Effector CD8-positive, alpha-beta T cell (primary cell): ENCODE data around the gene TPGS1.

Experiments used
- DNase-seq: peaks from one replicate; lab custom pipeline; 2025; lab: John Stamatoyannopoulos, UW

The TPGS1 gene

GRCh38 chr19:495402-496111 lies 11.7 kb upstream of the TPGS1 start:
- DNase-seq: peak; percentile 28

GRCh38 chr19:496112-496665 lies 11.1 kb upstream of the TPGS1 start, which contains the start of gene MADCAM1:
Gene MADCAM1 (plus strand): TSS chr19:496486. CDS start chr19:496500, 14 bp downstream.
- DNase-seq: no peak

GRCh38 chr19:496986-497385 lies 10.3 kb upstream of the TPGS1 start:
- no peak for DNase-seq

DNA sequence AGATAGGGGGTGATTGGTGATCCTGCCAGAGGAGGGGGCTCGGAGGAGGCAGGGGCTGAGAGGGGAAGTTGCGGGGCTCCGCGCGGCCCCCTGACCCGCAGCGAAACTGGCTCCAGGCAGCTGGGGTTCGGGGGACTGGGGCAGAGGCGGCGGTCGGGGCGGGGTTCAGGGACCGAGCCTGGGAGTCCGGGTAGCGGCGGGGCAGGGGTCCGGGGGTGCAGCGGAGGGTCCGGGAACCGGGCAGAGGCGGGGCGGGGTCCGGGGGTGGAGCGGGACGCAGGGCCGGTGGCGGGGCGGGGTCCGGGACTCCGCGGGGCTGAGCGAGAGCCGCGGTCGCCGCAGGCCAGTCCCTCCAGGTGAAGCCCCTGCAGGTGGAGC lies 9.8 kb upstream of the TPGS1 start:
- DNase-seq: no peak

- DNase-seq: no peak
Observed at GRCh38 chr19:497869-498510, 9.3 kb upstream of the TPGS1 start.

DNA sequence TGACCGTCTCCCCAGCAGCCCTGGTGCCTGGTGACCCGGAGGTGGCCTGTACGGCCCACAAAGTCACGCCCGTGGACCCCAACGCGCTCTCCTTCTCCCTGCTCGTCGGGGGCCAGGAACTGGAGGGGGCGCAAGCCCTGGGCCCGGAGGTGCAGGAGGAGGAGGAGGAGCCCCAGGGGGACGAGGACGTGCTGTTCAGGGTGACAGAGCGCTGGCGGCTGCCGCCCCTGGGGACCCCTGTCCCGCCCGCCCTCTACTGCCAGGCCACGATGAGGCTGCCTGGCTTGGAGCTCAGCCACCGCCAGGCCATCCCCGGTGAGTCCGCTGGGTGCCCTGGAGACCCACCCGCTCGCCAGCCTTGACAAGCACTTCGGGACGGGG lies 8.8 kb upstream of the TPGS1 start:
- no peak for DNase-seq

- no peak for DNase-seq
Observed at GRCh38 chr19:498977-499623, 8.2 kb upstream of the TPGS1 start.

GRCh38 chr19:501646-502045 lies 5.7 kb upstream of the TPGS1 start:
- DNase-seq: no peak

GRCh38 chr19:504616-505015 lies 2.7 kb upstream of the TPGS1 start:
- no peak for DNase-seq

GRCh38 chr19:506404-507285 lies 652 bp upstream of the TPGS1 start:
- peak; percentile 90 for DNase-seq

- no peak for DNase-seq
Observed at GRCh38 chr19:508204-509150, 1.2 kb downstream of the TPGS1 start.

GRCh38 chr19:510606-511100 lies 3.4 kb downstream of the TPGS1 start:
- DNase-seq: peak; percentile 84

DNA sequence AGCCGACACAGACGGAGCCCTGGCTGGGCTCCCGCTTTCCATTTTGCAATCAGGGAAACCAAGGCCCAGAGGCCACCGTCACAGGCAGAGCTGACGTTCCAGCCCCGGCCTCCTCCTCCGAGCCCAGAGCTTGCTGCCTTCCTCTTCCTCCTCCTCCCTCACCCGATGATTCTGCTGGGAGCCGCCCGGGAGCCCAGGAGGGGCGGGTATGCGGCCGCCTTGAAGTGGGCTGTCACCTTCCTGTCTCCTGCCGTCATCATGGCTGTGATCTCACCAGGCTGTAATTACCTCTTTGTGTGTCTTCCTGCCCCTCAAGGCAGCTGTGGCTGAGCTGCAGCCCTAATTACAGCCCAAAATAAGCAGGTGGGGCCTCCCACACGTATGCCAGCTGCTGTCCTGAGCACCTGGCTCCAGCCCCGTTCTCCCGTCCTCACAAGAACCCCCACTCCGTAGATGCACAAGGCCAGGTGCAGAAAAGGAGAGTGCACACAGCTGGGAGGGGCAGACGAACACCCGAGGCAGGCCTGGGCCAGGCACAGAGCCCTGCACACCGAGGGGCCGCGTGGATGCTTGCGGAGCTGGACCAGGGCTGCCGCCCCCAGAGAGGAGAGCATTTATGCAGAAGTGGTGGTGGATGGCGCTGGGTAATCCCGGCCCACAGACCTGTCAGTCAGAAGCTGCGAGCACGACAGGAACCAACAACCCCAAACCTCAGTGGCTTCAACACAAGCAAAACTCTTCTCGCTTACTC lies 4.0 kb downstream of the TPGS1 start:
- DNase-seq: peak; percentile 83

DNA sequence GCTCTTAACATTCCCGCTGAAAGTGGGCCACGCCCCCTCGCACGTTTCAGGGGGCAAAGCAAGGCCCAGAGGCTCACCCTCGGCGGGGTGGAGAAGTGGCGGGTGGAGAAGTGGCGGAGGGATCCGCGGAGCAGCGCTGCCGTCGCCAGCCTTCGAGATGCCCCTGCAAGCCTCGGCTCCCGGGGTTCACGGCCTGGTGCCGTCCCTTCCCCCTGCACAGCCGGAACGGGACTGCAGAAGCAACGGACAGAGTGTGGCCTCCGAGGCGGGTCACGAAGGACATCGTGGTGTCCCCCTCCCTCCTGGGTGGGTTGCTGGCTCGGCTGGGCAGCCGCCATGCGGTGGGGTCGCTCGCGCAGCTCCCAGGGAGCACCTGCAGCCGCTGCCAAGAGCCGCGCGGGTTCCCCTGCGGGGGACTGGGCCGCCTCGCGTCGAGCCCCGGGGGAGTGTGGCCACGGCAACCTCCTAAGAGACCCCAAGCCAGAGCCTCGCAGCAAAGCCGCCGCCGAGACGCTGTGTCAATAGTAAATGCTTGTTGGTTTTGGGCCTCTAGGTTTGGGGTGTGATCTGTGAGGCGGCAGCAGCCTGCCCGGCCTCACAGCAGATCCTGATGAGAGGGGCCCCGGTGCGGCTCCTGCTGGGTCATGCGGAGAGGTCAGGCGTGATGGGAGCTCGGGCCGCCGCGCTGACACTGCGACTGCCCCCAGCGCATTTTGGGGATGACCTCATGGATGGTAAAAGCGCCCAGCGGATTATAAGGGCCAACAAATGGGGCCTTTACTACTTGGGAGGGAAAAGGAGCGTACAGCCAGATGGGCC lies 5.5 kb downstream of the TPGS1 start:
- no peak for DNase-seq

GRCh38 chr19:513368-514165 lies 6.3 kb downstream of the TPGS1 start:
- no peak for DNase-seq

DNA sequence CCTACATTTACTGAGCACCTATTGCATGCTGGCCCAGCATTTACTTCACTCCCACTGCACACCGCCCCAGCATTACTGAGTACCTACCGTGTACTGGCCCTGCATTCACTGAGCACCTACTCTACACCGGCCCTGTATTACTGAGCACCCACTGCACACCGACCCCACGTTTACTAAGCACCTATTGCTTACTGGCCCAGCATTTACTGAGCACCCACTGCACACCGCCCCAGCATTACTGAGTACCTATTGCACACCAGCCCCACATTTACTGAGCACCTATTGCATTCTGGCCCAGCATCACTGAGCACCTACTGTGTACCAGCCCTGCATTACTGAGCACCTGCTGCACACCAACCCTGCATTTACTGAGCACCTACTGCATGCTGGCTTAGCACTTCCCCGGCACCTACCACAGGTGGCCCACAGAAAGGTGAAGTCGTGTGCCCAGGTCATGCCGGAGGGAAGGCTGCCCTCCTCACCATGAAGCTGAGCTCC lies 6.9 kb downstream of the TPGS1 start:
- no peak for DNase-seq

DNA sequence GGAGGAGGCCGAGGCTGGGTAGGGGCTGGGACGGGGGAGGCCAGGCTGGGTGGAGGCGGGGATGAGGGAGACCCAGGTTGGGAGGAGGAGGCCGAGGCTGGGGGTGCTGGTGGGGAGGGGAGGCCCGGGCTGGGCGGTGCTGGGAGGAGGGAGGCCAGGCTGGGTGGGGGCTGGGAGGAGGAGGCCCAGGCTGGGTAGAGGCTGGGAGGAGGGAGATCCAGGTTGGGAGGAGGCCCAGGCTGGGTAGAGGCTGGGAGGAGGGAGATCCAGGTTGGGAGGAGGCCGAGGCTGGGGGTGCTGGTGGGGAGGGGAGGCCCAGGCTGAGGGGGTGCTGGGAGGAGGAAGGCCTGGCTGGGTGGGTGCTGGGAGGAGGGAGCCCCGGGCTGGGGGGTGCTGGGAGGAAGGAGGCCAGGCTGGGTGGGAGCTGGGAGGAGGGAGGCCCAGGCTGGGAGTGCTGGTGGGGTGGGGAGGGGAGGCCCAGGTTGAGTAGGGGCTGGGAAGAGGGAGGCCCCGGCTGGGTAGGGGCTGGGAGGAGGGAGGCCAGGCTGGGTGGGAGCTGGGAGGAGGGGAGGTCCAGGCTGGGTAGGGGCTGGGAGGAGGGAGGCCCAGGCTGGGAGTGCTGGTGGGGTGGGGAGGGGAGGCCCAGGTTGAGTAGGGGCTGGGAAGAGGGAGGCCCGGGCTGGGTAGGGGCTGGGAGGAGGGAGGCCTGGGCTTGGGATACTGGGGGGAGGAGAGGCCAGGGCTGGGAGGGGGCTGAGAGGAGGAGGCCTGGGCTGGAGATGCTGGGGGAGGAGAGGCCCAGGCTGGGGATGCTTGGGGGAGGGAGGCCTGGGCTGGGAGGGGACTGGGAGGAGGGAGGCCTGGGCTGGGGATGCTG lies 10.7 kb downstream of the TPGS1 start:
- DNase-seq: no peak
